ENCODE results near the gene MMP14.

DNA sequence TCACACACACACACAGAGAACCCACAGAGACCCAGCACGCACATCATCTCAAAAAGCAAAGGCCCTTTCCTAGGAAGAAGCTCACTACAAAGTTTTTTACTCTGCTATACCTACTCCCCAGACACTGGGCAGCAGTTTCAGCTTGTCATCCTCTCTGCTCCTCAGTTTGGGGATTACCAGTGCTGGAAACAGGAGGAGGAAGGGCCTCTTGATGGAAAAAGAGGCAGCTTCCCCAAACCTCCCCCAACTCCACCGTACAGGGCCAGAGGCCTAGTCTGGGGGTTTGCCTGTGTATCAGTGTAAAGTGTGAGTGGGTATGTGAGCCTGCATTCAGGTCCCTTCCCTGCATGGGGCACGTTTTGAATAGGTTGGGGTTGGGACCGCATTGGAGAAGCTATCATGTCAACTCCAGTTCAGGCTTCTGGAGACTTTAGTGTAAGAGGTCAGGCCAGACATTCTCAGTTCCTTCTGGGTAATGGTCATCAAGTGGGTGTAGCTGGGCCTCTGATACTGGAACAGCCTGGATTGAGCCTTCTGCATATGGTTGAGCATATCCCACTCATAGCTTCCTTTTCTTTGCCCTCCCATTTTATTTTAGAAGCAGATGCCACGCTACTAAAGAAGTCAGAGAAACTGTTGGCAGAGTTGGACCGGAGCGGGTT is 47.8 kb downstream of the MMP14 start:
- TF ChIP-seq YY1 (IDR thresholded peaks at IDR 0.05; ENCODE audit: insufficient read depth, insufficient read length) (no peak), SUZ12 (IDR thresholded peaks at IDR 0.05; ENCODE audit: extremely low read depth, insufficient read depth, insufficient read length) (no peak), ZNF274 (IDR thresholded peaks at IDR 0.05; ENCODE audit: low read depth, low read length) (no peak)
